ENCODE data around the gene ASXL1.

ASXL1 gene

DNA sequence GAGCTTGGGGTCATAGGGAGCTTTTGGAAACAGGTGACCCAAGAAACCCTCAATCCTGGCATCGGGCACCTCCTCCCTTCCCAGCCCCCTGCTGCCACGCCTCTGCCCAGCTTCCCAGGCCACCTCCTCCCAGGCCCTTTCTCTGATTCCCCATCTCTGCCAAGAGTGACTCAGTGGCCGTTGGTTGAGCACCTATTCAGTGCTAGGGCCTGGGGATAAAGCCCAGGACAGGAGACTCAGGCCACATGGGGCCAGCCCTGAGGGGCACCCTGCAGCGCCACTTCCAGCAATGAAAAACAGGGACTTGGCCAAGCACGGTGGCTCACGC lies 110.1 kb downstream of the ASXL1 start:
- DNase-seq, result no peak

DNA sequence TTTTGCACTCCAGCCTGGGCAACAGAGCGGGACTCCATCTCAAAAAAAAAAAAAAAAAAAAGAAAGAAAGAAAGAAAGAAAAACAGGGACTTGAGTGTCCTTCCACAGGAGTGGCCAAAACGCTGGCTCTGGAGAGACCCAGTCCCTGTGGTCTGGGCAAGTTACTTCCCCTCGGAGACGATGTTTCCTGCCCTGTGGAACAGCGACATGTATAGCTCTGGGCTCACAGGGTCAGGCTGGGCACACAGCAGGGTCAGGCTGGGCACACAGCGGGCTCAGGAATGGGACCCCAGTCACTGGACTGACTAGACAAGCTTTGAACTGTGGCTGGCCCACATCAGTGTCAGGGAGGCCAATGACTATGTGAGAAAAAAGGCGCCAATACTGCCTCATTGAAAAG lies 110.7 kb downstream of the ASXL1 start:
- DNase-seq, result no peak

DNA sequence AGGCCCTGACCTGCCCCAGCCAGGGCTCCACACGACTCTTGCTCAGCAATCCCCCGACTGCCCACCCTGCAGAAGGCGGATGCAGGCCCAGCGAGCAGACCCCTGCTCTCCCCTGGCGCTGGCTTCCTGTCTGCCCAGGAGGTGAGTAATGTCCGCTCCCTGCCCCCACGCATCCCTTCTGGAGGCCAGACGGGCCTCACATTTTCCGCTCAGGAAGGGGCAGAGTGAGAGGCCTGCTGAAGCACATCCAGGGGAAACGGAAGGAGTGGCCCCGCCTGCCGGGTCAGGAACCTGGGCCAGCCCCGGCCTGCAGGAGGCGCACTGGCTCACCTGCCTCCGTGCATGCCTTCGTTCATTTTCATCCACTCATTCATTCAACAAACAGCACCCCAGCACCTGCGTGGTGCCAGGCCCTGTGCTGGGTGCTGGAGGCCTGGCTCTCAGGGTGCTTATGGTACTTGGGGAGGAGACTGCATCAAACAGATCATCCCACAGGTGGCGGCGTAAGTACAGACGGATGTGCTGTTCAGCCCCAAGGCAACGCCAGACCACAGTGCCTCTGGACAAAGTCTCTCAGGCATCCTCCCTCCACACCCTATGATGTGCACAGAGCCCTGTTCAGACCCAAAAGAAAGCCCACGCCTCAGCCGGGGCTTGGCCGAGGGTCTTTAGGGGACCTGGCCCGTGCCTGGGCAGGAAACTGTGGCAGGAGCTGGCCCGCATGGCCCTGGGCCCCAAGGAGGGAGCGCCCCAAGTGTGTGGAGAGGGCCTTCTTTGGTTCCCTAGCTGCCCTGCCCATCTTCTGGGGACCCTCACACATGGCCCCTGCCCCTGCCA lies 112.1 kb downstream of the ASXL1 start:
- no peak for DNase-seq

DNA sequence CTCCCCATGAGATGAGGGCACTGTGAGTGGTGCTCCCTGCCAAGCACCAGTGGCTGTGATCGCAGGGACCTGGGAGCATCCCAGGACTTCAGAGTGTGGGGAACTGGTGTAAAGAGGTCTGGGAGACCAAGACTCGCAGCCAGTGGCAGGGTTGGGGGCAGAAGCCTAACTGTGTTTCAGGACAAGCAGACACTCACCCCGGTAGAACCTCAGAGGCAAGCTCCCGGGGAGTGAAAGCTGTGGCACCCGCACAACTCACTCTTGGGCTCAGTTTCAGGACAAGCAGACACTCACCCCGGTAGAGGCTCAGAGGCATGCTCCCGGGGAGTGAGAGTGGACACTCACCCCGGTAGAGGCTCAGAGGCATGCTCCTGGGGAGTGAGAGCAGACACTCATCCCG lies 112.8 kb downstream of the ASXL1 start:
- DNase-seq, result no peak

DNA sequence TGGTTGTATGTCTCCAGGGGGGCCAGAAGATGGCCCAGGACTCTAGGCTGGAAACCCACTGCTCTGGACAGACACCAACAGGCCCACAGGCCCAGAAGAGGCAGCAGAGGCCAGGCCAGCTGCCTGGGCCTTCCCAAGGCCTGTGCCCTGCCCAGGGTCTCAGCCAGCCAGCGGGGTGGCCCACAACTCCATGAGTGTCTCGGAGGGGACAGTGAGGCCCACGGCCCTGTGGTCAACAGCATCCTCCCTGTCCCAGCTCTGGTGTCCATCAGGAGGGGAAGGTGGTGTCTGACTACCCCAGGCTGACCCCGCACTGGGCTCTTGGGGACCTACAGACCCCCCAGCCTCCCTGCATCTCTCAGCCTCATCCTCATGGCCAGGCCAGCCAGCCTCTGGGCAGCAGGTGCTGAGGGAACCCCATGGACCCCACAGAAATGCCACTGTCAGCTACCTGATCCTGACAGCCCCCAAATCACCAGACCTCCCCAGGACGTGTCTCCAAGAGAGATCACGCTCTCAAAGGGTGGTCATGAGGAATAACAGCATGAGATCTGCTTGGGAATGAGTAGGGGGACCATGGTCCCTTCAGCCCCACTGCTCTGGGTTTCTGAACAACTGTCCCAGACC lies 114.6 kb downstream of the ASXL1 start:
- no peak for DNase-seq

DNA sequence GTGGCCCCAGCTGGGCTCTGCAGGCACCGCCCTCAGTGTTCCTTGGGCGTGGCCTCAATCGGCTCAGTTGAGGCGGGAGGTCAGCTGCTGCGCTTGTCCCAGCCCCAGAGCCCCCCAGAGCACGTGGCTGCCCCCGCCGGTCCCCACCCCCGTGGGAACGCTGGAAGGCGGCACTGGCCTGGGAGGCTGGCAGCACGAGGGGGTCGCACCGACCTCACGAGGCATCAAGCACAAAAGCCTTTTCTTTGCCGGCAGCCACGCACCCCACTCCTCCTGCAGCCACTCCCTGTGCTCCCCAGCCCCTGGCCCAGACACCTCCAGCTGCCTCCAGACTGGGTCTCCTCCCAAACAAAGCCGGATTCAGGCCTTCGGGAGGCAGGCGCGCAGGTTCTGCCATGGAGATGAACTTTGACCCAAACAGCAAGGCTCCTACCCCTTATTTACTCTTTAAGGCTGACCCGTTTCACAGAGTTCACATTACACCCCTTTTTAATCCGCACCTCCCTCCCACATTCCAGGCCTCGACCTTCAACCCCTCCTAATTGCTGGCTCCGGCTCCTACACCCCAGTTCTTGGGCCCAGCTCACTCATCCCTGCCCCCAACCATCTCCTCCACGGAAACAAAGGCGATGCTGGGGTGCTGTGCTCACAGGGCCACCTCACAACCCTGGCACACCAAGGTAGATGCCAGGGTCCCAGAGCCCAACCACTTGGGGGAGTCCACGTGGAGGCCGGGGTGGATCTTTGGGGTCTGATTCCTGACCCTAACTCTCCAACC lies 115.3 kb downstream of the ASXL1 start:
- no peak for DNase-seq

DNA sequence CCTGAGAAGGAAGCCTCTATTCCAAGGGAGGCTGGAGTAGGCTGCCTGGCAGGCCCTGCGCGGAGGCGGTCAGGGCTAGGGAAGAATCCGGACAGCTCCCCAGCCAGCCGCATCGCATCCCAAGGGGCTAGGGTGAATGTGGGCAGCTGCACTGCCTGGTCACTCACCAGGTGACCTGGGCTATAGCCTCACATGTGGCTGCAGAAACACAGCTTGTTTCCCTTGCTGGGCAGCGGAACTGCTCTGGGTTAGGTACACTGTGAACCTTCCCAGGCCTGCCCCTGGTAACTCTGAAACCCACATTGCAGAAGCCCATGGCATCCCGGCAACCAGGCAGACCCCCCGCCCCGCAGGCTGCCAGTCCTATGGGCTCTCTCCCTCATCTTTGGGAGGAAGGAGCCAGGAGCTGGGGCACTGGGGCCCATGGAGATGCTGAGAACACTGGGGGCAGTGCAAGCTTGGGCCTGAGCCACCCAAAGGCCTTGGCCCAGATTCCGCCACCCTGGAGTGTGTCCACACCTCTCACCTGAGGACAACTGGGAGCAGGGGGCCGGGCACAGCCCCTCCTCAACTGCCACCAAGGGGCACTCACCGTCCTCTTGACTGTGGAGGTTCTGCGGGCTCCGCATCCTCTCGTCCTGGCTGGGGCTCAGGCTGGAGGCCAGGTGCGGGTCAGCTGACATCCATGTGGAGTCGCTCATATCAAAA lies 116.0 kb downstream of the ASXL1 start:
- no peak for DNase-seq

DNA sequence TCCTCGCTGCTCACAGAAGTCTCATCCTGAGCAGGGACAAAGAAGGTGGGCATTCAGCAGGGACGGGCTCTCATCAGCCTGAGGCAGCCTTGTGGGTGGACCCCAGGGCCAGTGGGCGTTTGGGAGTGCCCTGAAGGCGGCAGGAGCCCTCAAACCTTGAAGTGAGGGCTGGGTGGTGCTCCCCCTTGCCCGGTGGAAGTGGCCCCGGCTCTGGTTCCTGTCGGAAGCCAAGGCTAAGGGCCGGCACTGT lies 116.5 kb downstream of the ASXL1 start:
- DNase-seq, result no peak

DNA sequence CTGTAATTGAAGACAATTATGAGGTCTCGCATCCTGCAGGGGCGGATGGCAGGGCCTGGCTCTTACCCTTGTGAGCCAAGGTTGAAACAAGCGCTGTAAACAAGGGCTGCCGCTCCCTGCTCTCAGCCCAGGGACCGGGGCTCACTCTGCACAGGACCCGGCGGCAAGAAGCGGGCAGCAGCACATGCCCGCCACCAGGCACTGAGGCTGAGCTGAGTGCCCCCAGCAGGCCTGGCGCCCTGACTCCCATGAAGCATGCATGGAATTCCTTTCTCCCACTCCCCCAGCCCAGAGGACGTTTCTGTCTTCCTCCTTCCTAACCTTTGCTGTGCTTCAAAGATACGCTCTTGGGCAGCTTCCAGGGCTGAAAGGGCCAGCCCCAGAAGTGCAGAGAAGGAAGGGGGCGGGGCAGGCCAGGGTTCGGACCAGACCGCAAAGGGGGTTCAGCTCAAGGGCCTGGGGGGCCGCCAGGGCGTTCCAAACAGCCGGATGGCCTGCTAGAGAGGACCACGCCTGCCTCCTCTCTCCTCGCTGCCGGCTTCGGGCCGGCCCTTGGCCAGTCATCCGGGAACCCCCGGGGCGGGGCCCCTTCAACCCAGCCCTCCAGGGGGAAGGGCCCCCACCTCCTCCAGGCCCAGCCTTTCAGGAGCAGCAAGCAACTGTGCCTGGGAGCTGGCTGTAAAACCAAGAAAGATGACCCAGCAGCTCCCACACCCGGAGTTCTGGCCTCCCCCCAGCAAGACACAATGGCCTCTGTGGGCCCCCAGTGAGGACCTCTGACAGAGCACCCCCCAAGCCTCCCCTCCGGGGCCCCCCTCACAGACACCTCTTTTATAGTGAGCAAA lies 117.1 kb downstream of the ASXL1 start:
- peak; percentile 62 for DNase-seq

DNA sequence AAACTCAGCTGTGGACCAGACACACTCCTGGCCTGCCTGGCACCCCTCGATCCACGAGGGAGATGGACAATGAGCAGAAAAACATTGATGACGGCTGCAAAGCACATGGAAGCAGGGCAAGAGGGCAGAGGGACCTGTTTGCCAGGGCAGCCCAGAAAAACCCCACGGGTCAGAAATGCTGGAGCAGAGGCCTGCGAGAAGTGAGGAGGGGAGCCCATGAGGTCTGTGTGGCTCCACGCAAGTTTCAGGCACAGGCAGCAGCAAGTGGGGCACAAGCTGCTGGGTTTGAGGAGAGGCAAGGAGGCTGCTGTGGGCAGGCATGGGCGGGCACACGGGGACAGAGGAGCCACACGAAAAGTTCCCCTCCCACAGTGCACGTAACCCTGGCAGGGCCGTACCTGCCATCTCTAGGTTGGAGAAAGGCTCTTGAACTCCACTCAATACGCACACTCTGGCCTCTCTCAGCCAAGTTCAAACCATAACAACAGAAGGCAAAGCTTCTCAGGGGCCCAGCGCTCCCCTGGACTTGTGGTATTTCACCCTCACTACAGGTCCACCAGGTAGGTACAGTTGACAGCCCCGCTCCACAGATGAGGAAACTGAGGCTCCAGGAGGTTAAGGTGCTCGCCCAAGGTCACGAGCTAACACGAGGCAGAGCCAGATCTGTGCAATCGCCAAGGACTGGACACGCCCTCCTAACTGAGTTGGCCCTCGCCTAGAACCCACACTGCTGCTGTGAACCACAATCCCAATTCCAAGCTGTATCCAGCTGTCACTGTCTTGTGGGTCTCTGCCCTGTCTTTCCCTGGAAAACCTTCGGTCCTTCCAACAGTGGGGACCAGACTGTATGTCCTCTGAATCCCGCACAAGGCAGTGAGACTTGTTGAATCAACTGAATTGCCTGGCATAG lies 118.8 kb downstream of the ASXL1 start:
- DNase-seq, result no peak

DNA sequence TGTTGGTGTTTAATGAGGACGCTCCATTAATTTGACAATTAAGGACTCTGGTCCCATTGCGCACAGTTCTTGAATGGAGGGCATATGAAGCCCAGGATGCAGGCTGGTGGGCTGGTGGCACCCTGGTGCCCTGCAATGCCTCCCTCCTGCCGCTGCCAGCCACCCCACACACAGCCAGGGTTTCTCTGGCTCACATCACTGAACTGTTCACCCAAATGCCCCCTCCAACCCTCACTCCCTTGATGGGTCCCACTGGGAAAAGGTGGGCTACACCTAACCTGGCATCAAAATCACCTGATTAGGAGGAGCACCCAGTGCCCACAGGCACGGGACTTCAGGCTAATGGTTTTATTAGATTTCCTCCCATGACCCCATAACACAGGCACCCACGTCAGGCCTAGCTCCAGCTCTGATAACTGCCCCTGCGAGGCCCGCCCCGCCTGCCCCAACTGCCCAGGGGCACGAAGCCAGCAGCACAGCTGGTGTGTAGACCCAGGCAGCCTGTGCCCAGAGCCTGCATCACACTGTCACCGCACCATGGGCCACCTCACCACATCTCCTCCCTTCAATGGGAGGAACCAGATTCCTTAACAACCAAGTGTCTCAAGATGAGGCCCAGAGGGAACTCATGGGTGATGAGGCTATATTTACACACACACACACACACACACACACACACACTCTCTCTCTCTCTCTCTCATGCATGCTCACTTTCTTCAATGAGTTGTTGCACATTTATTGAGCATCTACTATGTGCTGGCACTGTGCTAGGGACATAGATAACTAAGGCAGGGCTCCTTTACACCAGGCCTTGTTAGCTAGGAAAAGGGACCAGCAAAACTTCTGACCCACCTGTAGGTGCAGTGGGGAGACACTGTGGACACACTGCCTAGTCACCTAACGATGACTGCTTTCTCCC lies 119.7 kb downstream of the ASXL1 start:
- no peak for DNase-seq

DNA sequence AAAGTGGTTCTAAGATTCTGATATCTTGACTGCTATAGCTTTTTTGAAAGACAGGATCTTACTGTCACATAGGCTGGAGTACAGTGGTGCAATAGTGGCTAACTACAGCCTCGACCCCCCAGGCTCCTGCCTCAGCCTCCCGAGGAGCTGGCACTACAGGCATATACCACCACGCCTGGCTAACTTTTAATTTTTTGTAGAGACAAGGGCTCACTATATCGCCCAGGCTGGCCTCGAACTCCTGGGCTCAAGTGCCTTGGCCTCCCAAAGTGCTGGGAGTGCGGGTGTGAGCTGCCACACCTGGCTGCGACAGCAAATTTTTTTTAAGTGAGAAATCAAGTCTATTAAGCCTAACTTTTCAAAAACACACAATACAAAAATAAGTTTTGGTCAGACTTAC lies 120.4 kb downstream of the ASXL1 start:
- no peak for DNase-seq

DNA sequence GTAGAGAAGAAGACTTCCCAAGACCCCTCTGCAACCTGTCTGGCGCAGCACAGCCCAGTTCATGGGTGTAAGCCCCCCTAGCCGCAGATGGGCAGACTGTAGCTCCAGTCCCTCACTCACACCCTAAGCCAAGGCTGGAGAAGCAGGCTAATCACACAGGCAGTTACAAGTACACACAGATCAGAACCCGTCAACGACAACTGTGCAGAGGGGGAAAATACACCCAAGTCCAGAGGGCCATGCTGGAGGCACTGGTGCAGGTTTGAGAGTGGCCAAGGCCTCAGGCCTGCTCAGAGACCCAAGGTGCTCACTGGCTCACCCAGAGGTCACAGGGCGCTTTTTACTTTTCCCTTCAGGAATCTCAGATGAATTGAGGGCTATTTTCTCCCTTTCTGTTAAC lies 120.9 kb downstream of the ASXL1 start:
- DNase-seq, result no peak

DNA sequence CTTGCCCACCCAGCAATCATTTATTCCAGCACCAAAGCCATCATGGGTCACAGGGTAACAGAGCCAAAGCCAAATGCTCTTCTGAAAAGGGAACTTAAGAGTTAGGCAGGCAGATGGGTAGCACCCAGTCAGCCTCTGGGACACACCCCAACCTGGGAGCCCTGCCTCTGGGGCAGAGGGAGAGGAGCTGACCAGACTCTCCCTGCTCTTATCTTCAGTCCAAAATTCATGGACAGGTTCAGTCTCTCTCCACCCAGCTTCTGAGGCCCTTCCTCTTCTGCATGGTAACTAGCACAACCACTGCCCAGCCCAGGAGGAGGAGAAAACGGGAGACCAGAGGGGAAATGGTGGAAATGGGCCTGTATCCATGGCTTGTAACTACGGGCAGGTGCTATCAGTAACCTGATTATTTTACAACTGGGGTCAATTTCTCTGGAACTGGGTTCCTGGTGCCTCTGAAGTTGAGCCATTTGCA lies 121.6 kb downstream of the ASXL1 start:
- no peak for DNase-seq

DNA sequence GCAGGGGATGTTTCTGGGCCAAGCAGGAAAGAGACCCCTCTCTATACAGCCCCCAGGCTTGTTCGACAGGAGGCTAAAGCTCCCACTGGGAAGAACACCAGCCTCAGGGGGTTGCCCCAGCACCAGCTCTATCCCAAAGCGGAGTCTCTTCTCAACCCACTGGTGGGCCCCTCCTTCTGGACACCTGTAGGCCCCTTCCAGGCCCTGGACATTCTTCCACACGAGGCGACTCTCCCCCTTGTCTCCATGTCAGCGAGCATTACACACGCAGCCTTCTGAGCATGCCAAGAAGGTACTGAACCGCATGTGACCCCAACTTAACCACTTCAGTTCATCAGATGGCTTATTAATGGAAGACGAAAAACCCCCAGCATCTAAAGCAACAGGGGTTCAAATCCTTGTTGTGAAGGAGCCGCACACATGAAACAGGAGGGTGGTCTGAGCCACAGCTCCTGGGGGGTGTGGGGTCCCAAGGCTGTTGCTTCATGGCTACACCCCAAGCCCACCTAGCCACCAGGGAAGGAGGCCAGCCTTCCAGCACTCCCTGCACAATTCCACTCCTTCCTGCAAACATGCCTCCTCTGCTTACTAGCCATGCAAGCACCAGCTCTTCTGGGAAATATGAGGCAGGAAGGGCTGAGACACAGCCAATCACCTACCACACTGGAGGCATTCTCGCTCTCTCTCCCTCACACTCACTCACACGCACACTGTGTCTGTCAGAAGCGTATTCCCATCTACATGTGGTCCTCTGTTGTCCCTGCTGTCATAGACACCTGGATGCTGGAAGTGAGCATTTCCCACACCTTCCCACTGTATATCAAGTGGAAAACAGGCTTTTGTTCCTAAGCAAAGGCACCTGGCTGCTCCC lies 122.5 kb downstream of the ASXL1 start:
- no peak for DNase-seq

DNA sequence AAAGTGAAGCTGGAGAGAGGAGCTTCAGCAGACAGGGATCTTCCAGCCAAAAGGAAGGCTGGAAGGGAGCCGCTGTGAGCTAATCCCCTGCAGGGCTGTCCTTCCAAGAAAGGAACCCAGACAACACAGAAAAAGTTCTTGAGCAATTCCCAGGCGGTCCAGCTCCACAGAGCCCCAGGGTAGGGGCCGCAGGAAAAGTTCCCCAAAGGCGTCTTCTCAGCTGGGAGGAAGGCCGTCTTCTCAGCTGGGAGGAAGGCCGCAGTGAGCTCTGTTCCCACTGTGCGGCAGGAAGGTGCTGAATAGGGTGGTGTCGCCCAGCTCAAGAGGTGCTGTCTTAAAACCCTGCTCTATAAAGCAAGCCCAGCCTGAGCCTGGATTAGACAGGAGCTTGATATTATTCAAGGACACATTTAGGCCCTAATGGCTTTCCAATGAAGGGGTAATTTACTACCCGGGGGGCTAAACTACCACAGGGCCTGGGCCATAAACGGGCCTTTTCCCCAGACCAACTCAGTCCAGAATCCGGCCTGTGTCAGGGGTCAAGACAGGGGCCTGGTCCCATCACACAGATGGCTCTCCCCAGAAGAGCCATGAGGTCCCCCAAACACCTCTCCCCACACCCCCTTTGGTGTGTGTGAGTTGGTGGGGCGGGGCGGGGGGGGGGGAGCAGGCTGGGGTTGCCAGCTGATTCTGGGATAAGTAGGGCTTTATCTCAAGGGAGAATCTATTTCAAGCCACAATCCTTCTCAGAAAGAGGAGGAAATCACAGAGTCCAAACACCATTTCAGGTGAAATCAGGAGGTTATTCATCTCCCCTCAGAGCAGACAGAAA lies 123.4 kb downstream of the ASXL1 start:
- no peak for DNase-seq

DNA sequence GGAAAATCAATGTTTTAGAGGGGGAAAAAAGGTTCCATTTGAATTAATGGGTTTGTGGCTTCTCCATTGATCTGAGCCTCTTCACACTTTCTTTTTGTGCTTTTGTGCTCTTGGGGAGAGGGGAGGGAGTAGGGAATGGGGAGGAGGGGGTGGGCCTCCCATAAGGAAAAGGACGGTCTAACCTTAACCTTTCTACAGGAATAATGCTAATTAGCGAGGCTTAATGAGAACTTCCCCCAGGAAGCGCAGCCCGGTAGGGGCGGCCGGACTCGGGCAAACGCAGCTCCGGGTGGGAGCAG lies 124.0 kb downstream of the ASXL1 start:
- no peak for DNase-seq

DNA sequence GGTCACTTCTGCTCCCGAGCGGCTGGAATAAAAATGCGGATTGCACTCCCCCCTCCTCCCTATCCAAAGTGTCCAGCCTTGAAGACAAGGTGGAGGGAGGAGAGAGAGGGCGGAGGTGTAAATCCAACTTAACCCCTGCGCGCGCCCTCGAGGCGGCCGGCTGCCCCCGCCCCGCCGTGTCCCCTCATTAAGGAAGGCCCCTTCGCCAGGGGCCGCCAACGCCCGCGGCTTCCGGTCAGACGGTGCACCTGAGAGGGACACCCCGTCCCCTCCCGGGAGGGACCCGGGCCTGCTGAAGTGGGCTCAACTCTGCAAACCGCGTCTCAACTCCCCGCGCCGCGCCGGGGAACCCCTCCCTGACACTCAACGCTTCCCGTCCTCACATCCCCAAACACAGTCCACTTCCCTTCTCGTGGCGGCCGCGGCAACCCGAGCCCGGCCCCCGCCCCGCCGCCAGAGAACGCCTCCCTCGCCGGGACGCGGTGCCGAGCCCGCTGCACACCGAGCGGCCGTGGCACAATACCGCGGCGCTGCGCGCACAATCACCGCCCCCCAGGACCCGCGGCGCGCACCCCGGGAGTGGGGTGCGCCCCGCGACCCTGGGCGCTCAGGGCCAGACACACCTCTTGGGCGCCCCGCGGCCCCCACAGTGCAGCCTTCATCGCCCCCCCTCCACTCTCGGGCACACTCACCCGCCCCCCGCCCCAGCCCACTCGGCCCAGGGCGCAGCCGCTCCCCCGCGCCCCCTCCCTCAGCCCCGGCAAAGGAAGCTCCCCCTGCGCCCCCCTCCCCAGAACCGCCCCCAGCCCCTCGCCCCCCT lies 124.5 kb downstream of the ASXL1 start:
- peak; percentile 28 for DNase-seq

All from NCI-H526 treated with DMSO at 0.1 percent for 48 hours (cell line).